ENCODE data around the gene LTB4R2.
A peak's percentile ranks its signal among the peaks of the same experiment; 100 is the strongest.

LTB4R2 gene

DNA sequence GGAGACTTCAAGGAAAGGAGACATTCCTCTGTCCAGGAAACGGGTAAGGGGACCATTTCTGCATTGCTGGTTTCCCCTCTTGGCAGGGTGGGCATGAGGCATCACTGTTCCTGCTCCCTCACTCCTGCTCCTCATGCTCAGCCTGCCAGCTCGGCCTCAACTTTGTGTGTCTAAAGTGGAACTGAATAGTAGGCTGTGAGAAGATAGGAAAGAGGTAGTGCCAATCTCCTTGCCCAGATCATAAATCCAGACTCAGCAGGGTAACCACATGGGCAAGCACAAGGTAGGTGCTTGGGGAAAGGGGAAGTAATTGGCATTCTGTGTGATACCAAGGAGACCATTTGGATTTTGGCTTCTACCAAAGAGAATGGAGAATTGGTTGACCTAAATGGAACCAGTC lies 4.0 kb downstream of the LTB4R2 start:
- Histone ChIP-seq H3K4me1 (ENCODE audit: control insufficient read depth, insufficient read depth, low read length, poor library complexity, severe bottlenecking) (peaks cover 10% of the 10 kb centered on the region), H3K36me3 (ENCODE audit: control insufficient read depth, insufficient read depth, low read length) (peaks cover 41% of the 10 kb centered on the region), H3K9me3 (ENCODE audit: control insufficient read depth, low read length) (no peaks in the 10 kb centered on the region), H3K4me3 (ENCODE audit: extremely low read depth, insufficient read depth, low read length, poor library complexity, severe bottlenecking) (no peak overlapping the region), H3K27ac (ENCODE audit: low read depth, low read length, severe bottlenecking) (no peak overlapping the region)
- 100% methylated on average over 1 of the region's 2 CpGs for WGBS, 2 experiments (ENCODE audit: insufficient coverage in 2 of 2)

DNA sequence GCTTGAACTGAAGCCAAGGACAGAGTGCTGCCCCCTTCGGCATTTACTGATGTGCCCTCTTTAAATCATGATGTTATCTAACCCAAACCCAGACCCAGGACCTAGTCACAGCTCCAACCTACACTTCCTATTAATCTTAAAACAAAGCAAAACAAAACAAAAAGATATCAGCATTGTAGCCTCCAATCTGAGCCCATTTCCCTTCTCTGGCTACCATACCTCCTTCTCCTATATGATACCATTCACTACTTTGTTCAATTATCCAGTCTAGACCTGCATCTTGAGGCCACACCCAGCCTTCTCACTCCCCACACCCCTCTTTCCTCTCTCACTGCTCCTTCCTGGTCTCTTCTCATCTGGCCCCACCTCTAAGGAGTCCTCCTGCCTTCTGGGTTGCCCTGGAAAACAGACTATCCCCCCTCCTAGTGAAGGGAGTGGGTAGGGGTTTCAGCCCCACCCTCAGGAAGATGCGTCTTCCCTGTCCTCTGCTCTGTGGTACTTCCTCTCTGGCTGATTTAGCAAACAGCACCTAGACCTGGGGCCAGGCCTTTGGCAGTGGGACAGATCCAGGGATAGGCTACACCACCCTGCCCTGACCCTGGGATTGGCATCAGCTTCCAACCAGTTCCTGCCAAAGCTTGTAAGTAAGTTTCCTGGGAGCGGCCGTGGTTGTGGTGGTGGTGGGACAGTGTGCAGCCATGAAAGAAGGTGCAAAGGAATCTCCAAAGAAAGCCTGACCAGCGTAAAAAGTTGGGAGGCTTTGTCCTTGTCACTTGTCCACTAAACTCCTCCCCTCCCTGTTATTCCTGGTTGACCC lies 4.6 kb downstream of the LTB4R2 start:
- Histone ChIP-seq H3K4me1 (ENCODE audit: control insufficient read depth, insufficient read depth, low read length, poor library complexity, severe bottlenecking) (peaks cover 10% of the 10 kb centered on the region), H3K27ac (ENCODE audit: low read depth, low read length, severe bottlenecking) (no peak overlapping the region), H3K9me3 (ENCODE audit: control insufficient read depth, low read length) (no peaks in the 10 kb centered on the region), H3K36me3 (ENCODE audit: control insufficient read depth, insufficient read depth, low read length) (peaks cover 34% of the 10 kb centered on the region), H3K4me3 (ENCODE audit: extremely low read depth, insufficient read depth, low read length, poor library complexity, severe bottlenecking) (no peak overlapping the region)
- 88 to 89% methylated on average over 2 of the region's 5 CpGs for WGBS, 2 experiments (ENCODE audit: insufficient coverage in 2 of 2)

DNA sequence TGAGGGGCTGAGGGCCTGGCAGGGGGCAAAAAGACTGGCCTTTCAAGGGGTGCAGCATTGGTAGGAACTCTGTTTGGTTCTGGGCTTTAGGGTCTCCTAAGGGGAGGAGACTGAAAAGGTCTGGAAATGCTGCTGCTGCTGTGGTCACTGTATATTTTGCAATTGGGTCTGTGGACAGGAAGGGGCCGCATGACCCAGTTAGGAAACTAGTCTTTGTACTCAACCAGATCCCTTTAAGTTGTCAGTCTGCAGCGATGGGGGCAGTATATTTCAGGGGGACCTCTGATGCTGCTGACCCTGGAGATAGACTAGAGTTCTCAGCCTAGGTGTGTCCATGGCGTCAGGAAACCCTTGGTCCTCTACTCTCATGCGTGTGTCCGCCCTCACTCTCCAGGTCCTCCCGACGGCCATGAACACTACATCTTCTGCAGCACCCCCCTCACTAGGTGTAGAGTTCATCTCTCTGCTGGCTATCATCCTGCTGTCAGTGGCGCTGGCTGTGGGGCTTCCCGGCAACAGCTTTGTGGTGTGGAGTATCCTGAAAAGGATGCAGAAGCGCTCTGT lies 5.4 kb downstream of the LTB4R2 start:
- peaks cover 27% of the 10 kb centered on the region for H3K36me3 ChIP-seq (ENCODE audit: control insufficient read depth, insufficient read depth, low read length)
- H3K9me3 ChIP-seq (ENCODE audit: control insufficient read depth, low read length): no peaks in the 10 kb centered on the region
- H3K4me3 ChIP-seq (ENCODE audit: extremely low read depth, insufficient read depth, low read length, poor library complexity, severe bottlenecking): no peak overlapping the region
- H3K27ac ChIP-seq (ENCODE audit: low read depth, low read length, severe bottlenecking): no peak overlapping the region
- WGBS, 2 experiments (ENCODE audit: insufficient coverage in 2 of 2): 93 to 95% methylated on average over 9 to 10 of the region's 10 CpGs
- H3K4me1 ChIP-seq (ENCODE audit: control insufficient read depth, insufficient read depth, low read length, poor library complexity, severe bottlenecking): peaks cover 10% of the 10 kb centered on the region

DNA sequence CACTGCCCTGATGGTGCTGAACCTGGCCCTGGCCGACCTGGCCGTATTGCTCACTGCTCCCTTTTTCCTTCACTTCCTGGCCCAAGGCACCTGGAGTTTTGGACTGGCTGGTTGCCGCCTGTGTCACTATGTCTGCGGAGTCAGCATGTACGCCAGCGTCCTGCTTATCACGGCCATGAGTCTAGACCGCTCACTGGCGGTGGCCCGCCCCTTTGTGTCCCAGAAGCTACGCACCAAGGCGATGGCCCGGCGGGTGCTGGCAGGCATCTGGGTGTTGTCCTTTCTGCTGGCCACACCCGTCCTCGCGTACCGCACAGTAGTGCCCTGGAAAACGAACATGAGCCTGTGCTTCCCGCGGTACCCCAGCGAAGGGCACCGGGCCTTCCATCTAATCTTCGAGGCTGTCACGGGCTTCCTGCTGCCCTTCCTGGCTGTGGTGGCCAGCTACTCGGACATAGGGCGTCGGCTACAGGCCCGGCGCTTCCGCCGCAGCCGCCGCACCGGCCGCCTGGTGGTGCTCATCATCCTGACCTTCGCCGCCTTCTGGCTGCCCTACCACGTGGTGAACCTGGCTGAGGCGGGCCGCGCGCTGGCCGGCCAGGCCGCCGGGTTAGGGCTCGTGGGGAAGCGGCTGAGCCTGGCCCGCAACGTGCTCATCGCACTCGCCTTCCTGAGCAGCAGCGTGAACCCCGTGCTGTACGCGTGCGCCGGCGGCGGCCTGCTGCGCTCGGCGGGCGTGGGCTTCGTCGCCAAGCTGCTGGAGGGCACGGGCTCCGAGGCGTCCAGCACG lies 6.1 kb downstream of the LTB4R2 start:
- H3K4me1 ChIP-seq (ENCODE audit: control insufficient read depth, insufficient read depth, low read length, poor library complexity, severe bottlenecking): peaks cover 10% of the 10 kb centered on the region
- H3K9me3 ChIP-seq (ENCODE audit: control insufficient read depth, low read length): no peaks in the 10 kb centered on the region
- no peak overlapping the region for H3K4me3 ChIP-seq (ENCODE audit: extremely low read depth, insufficient read depth, low read length, poor library complexity, severe bottlenecking)
- WGBS, 2 experiments (ENCODE audit: insufficient coverage in 2 of 2): 96% methylated on average over 69 to 70 of the region's 70 CpGs
- H3K36me3 ChIP-seq (ENCODE audit: control insufficient read depth, insufficient read depth, low read length): peaks cover 21% of the 10 kb centered on the region
- H3K27ac ChIP-seq (ENCODE audit: low read depth, low read length, severe bottlenecking): no peak overlapping the region

- no peak overlapping the region for H3K27ac ChIP-seq (ENCODE audit: low read depth, low read length, severe bottlenecking)
Measured at GRCh38 chr14:24316597-24316950, 6.6 kb downstream of the LTB4R2 start.

GRCh38 chr14:24317141-24317928 lies 7.4 kb downstream of the LTB4R2 start:
- Histone ChIP-seq H3K27ac (ENCODE audit: low read depth, low read length, severe bottlenecking) (peak overlapping the region; percentile 6), H3K36me3 (ENCODE audit: control insufficient read depth, insufficient read depth, low read length) (peaks cover 12% of the 10 kb centered on the region), H3K9me3 (ENCODE audit: control insufficient read depth, low read length) (no peaks in the 10 kb centered on the region), H3K4me1 (ENCODE audit: control insufficient read depth, insufficient read depth, low read length, poor library complexity, severe bottlenecking) (peaks cover 22% of the 10 kb centered on the region), H3K4me3 (ENCODE audit: extremely low read depth, insufficient read depth, low read length, poor library complexity, severe bottlenecking) (no peak overlapping the region)
- 78 to 83% methylated on average over 2 to 3 of the region's 3 CpGs for WGBS, 2 experiments (ENCODE audit: insufficient coverage in 2 of 2)

More at GRCh38 chr14:24316597-24316950, 6.6 kb downstream of the LTB4R2 start:
- H3K36me3 ChIP-seq (ENCODE audit: control insufficient read depth, insufficient read depth, low read length): peaks cover 17% of the 10 kb centered on the region
- no peak overlapping the region for H3K4me3 ChIP-seq (ENCODE audit: extremely low read depth, insufficient read depth, low read length, poor library complexity, severe bottlenecking)
- no peaks in the 10 kb centered on the region for H3K9me3 ChIP-seq (ENCODE audit: control insufficient read depth, low read length)
- peaks cover 15% of the 10 kb centered on the region for H3K4me1 ChIP-seq (ENCODE audit: control insufficient read depth, insufficient read depth, low read length, poor library complexity, severe bottlenecking)
- WGBS, 2 experiments (ENCODE audit: insufficient coverage in 2 of 2): 92 to 94% methylated on average over 13 to 18 of the region's 18 CpGs

DNA sequence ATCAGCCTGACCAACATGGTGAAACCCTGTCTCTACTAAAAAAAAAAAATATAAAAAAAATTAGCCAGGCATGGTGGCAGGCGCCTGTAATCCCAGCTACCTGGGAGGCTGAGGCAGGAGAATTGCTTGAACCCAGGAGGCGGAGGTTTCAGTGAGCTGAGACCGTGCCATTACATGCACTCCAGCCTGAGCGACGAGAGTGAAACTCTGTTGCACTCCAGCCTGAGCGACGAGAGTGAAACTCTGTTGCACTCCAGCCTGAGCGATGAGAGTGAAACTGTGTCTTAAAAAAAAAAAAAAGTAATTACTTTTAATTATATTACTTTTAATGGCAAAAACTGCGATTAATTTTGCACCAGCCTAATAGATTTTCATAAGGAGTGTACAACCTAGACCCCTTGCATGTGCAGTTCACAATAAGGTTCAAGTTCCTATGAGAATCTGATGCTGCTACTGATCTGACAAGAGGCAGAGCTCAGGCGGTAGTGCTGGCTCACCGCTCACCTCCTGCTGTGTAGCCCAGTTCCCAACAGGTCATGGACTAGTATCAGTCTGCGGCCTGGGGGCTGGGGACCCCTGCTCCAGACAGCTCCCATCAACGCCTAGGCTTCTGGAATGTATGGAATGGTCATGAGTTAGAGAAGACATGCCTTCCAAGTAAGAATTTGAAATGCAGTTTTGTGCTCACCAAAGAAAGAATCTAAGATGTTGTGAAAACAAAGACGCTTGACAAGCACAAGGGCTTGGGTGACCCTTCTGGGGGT lies 11.5 kb downstream of the LTB4R2 start:
- Histone ChIP-seq H3K36me3 (ENCODE audit: control insufficient read depth, insufficient read depth, low read length) (no peaks in the 10 kb centered on the region), H3K9me3 (ENCODE audit: control insufficient read depth, low read length) (no peaks in the 10 kb centered on the region), H3K27ac (ENCODE audit: low read depth, low read length, severe bottlenecking) (no peak overlapping the region), H3K4me1 (ENCODE audit: control insufficient read depth, insufficient read depth, low read length, poor library complexity, severe bottlenecking) (peaks cover 26% of the 10 kb centered on the region), H3K4me3 (ENCODE audit: extremely low read depth, insufficient read depth, low read length, poor library complexity, severe bottlenecking) (no peak overlapping the region)
- WGBS, 2 experiments (ENCODE audit: insufficient coverage in 2 of 2): 78 to 83% methylated on average over 9 of the region's 14 CpGs

DNA sequence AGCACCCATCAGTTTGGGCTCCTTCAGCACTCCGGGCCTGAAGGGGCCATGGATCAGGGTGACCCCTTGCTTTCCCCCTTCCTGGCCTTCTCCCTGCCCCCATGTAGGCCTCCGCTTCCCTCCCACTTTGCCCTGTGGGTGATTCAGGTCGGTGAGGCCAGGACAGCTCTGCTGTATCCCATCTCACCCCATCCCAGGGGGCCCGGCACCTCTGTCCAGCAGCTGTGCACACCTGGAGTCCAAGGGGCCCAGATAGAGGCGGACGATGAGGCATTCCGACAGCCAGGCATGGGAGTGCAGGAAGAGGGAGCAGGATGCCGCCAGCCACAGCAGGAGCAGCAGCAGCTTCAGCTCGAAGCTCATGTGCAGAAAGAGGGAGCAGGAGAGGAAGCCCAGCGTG lies 12.7 kb downstream of the LTB4R2 start:
- H3K27ac ChIP-seq (ENCODE audit: low read depth, low read length, severe bottlenecking): no peak overlapping the region
- no peaks in the 10 kb centered on the region for H3K36me3 ChIP-seq (ENCODE audit: control insufficient read depth, insufficient read depth, low read length)
- H3K4me3 ChIP-seq (ENCODE audit: extremely low read depth, insufficient read depth, low read length, poor library complexity, severe bottlenecking): no peak overlapping the region
- WGBS, 2 experiments (ENCODE audit: insufficient coverage in 2 of 2): 92 to 97% methylated on average over 7 to 8 of the region's 10 CpGs
- H3K4me1 ChIP-seq (ENCODE audit: control insufficient read depth, insufficient read depth, low read length, poor library complexity, severe bottlenecking): peaks cover 20% of the 10 kb centered on the region
- H3K9me3 ChIP-seq (ENCODE audit: control insufficient read depth, low read length): no peaks in the 10 kb centered on the region

DNA sequence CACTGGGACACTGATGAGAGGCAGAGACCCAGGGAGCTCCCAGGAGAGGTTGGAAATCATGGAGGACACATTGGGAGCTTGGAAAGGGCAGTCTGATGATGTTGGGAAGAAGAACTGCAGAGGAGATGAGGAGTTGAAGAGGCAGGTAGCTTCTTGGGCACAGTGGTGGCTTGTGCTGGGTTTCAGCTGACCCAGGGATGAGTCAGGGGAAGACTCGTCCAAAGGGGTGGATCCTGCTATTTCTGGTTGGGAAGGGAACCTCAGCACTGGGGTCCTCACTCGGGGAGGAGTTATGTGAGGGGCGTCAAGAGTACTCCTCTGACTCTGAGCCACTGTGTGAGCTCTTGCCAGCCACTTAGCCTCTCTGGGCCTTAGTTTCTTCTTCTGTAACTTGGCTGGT lies 13.4 kb downstream of the LTB4R2 start:
- no peaks in the 10 kb centered on the region for H3K36me3 ChIP-seq (ENCODE audit: control insufficient read depth, insufficient read depth, low read length)
- H3K9me3 ChIP-seq (ENCODE audit: control insufficient read depth, low read length): no peaks in the 10 kb centered on the region
- WGBS, 2 experiments (ENCODE audit: insufficient coverage in 2 of 2): 71 to 79% methylated on average over 1 to 3 of the region's 3 CpGs
- peaks cover 20% of the 10 kb centered on the region for H3K4me1 ChIP-seq (ENCODE audit: control insufficient read depth, insufficient read depth, low read length, poor library complexity, severe bottlenecking)
- H3K4me3 ChIP-seq (ENCODE audit: extremely low read depth, insufficient read depth, low read length, poor library complexity, severe bottlenecking): no peak overlapping the region
- H3K27ac ChIP-seq (ENCODE audit: low read depth, low read length, severe bottlenecking): no peak overlapping the region

DNA sequence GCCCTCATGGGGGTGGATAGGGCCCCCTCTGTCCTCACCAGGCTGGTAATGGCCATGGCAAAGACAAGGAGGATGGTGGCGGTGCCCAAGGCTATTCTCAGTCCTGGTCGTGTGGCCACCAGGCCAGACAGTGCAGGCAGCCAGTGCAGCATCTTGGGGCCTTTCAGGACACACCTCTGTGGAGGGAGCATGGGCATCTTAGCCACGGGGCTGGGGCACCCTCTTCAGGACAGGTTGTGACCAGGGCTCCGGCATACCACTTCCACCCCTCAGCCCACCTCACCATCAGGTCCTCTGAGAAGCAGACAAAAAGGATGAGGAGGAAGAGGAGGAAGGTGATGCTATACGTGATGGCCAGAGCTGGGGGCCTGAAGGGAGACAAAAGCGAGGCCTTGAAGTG lies 14.1 kb downstream of the LTB4R2 start:
- WGBS, 2 experiments (ENCODE audit: insufficient coverage in 2 of 2): 80 to 93% methylated on average over 4 of the region's 6 CpGs
- Histone ChIP-seq H3K27ac (ENCODE audit: low read depth, low read length, severe bottlenecking) (no peak overlapping the region), H3K4me1 (ENCODE audit: control insufficient read depth, insufficient read depth, low read length, poor library complexity, severe bottlenecking) (peaks cover 20% of the 10 kb centered on the region), H3K9me3 (ENCODE audit: control insufficient read depth, low read length) (no peaks in the 10 kb centered on the region), H3K36me3 (ENCODE audit: control insufficient read depth, insufficient read depth, low read length) (no peaks in the 10 kb centered on the region), H3K4me3 (ENCODE audit: extremely low read depth, insufficient read depth, low read length, poor library complexity, severe bottlenecking) (no peak overlapping the region)
